Endothelial cell of umbilical vein (primary cell): ENCODE measurements around the gene GRM4. TPM values are rescaled to one million over a fixed set of nuclear protein-coding genes. Genes with fewer than 3 reads are reported as not detected.

Experiments used
- BruUV-seq: library from RNA; stranded (reverse); fragments of 400-500 nt; replicated peaks from 2 replicates; lab custom pipeline; 2021; lab: Mats Ljungman, UMichigan
- CTCF ChIA-PET: fragments of 300-600, 350-600 bp; sonication (Branson Sonifier 250); formaldehyde crosslinking; loops from one replicate; lab custom pipeline; 2021; ENCODE audit warnings: antibody characterized with exemption, inconsistent platforms; lab: Charles Lee
- POLR2A ChIA-PET: fragments of 300-600, 350-600 bp; sonication (Branson Sonifier 250); formaldehyde crosslinking; loops from one replicate; lab custom pipeline; 2021; ENCODE audit warnings: antibody characterized with exemption, inconsistent platforms; lab: Charles Lee
- DNase-seq: peaks from one replicate; pipeline ENCODE4 v3.0.0-alpha.2; 2011; ENCODE audit warnings: low read depth, low spot score
- FAIRE-seq: peaks from 2 replicates; lab custom pipeline; 2011; peaks lifted over from hg19 to GRCh38; lab: Jason Lieb, UNC
- H2AFZ ChIP-seq: 2 replicates; pipeline ENCODE4 v1.6.0; 2012; ENCODE audit warnings: low read depth, low read length, control low read depth, inconsistent platforms
- H3K27ac ChIP-seq: 2 replicates; pipeline ENCODE4 v1.5.1; 2011; ENCODE audit warnings: low read depth, mild to moderate bottlenecking, control low read depth, low read length, moderate library complexity; ENCODE audit not compliant: insufficient read depth
- H3K27me3 ChIP-seq, 2 experiments: 2 replicates each; pipeline versions ENCODE4 v1.6.0 to v1.6.1; 2011; ENCODE audit warnings: low read length in 2 of 2, mixed read lengths in 1 of 2; ENCODE audit not compliant: control insufficient read depth in 2 of 2, insufficient read depth in 2 of 2
- H3K36me3 ChIP-seq, 2 experiments: 2 replicates in 1 of 2; 3 replicates in 1 of 2; pipeline ENCODE4 v1.5.1; 2011; ENCODE audit warnings: low read length in 2 of 2, mild to moderate bottlenecking in 1 of 2, moderate library complexity in 1 of 2; ENCODE audit not compliant: control insufficient read depth in 2 of 2, insufficient read depth in 2 of 2; ENCODE audit errors: extremely low read depth in 1 of 2
- H3K4me1 ChIP-seq: 3 replicates; pipeline ENCODE4 v1.5.1; 2011; ENCODE audit warnings: mild to moderate bottlenecking, low read length; ENCODE audit not compliant: control insufficient read depth, insufficient read depth; ENCODE audit errors: extremely low read depth
- H3K4me2 ChIP-seq: 2 replicates; pipeline ENCODE4 v1.6.1; 2011; ENCODE audit warnings: low read length, control low read depth, mixed read lengths; ENCODE audit not compliant: insufficient read depth
- H3K4me3 ChIP-seq, 3 experiments: fragments of 200-600 bp in 1 of 3; sonication (generic), shearing (Covaris generic) in 1 of 3; replicated peaks in 1 of 3; 2 replicates each; pipeline ENCODE4 v1.5.1; 2011 to 2016; ENCODE audit warnings: control low read depth in 3 of 3, low read length in 3 of 3, mild to moderate bottlenecking in 2 of 3, inconsistent platforms in 1 of 3, low read depth in 1 of 3, moderate library complexity in 1 of 3; ENCODE audit not compliant: insufficient read depth in 1 of 3
- H3K79me2 ChIP-seq: 2 replicates; pipeline ENCODE4 v1.6.0; 2012; ENCODE audit warnings: low read length, inconsistent platforms; ENCODE audit not compliant: control insufficient read depth, insufficient read depth
- H3K9ac ChIP-seq: replicated peaks from 2 replicates; pipeline ENCODE3; 2011; ENCODE audit warnings: low read length, control low read depth; ENCODE audit not compliant: insufficient read depth; ENCODE audit errors: extremely low read depth
- H3K9me1 ChIP-seq: replicated peaks from 3 replicates; pipeline ENCODE4 v1.6.0; 2011; ENCODE audit warnings: mild to moderate bottlenecking, low read length; ENCODE audit not compliant: control insufficient read depth, insufficient read depth; ENCODE audit errors: extremely low read depth
- H3K9me3 ChIP-seq: replicated peaks from 2 replicates; pipeline ENCODE4 v1.5.1; 2012; ENCODE audit warnings: low read length, inconsistent platforms; ENCODE audit not compliant: control insufficient read depth, insufficient read depth
- H4K20me1 ChIP-seq: replicated peaks from 2 replicates; pipeline ENCODE3; 2011; ENCODE audit warnings: mild to moderate bottlenecking, low read length; ENCODE audit not compliant: control insufficient read depth, insufficient read depth; ENCODE audit errors: extremely low read depth
- EZH2 ChIP-seq: IDR thresholded peaks from 2 replicates; pipeline ENCODE4 v1.6.1; 2012; ENCODE audit warnings: borderline replicate concordance, low read depth, mild to moderate bottlenecking, moderate library complexity, low read length, inconsistent platforms; ENCODE audit not compliant: severe bottlenecking
- FOS ChIP-seq: IDR thresholded peaks from 2 replicates; pipeline ENCODE4 v1.6.1; 2011; ENCODE audit warnings: mild to moderate bottlenecking, low read length, moderate library complexity, borderline replicate concordance; ENCODE audit not compliant: insufficient read depth
- GATA2 ChIP-seq: IDR thresholded peaks from 2 replicates; pipeline ENCODE4 v1.7.0; 2011; ENCODE audit warnings: low read depth, mild to moderate bottlenecking, moderate library complexity, mixed read lengths, low read length; ENCODE audit not compliant: insufficient read length, insufficient read depth
- JUN ChIP-seq: IDR thresholded peaks from 2 replicates; pipeline ENCODE4 v1.6.1; 2011; ENCODE audit warnings: borderline replicate concordance, low read depth; ENCODE audit not compliant: insufficient read length, insufficient read depth
- MAX ChIP-seq: IDR thresholded peaks from 2 replicates; pipeline ENCODE4 v1.6.1; 2011; ENCODE audit not compliant: insufficient read depth, insufficient read length
- MYC ChIP-seq: IDR thresholded peaks from one replicate; pipeline ENCODE4 v1.6.1; 2011; ENCODE audit warnings: mild to moderate bottlenecking, low read depth, low read length
- POLR2A ChIP-seq: IDR thresholded peaks from 2 replicates; pipeline ENCODE4 v1.6.1; 2012; ENCODE audit warnings: low read depth, mild to moderate bottlenecking, control low read depth, low read length
- POLR2AphosphoS5 ChIP-seq: IDR thresholded peaks from 2 replicates; pipeline ENCODE4 v1.6.1; 2012; ENCODE audit warnings: low read depth, mild to moderate bottlenecking, control low read depth, low read length, moderate library complexity; ENCODE audit not compliant: insufficient read depth
- dilution Hi-C: fragments of 300-500 bp; cut with MboI; formaldehyde crosslinking; loops from one replicate; pipeline ENCODE4 v1.15.0; 2019; ENCODE audit warnings: low sequenced_read_pairs; ENCODE audit not compliant: extremely low pct_ligation_motif_present
- intact Hi-C: fragments of 100-400 bp; cut with micrococcal nuclease; formaldehyde crosslinking; loops from one replicate; pipeline ENCODE4 v1.10.0; 2022
- polyA plus RNA-seq, 4 experiments: library from polyadenylated mRNA; depleted of rRNA in 3 of 4; stranded (reverse) in 3 of 4; unstranded in 1 of 4; fragments of >200 nt; gene quantifications; 2 replicates each; pipeline versions ENCODE4 v1.2.1 to v1.2.3, GENCODE V29; 2011 to 2012; ENCODE audit warnings: missing spikeins in 1 of 4
- total RNA-seq: library from RNA; stranded (reverse); gene quantifications from 2 replicates; pipeline ENCODE4 v1.2.3, GENCODE V29; 2021
- TF ChIP-seq, protein P1 (sequence below), 2 donors: IDR thresholded peaks; 1 replicate in 1 of 2; 2 replicates in 1 of 2; pipeline ENCODE4 v1.5.1; 2011; ENCODE audit warnings: low read length in 2 of 2, mild to moderate bottlenecking in 2 of 2, moderate library complexity in 2 of 2, control low read depth in 1 of 2, inconsistent platforms in 1 of 2, low read depth in 1 of 2; ENCODE audit not compliant: insufficient read depth in 1 of 2; ENCODE audit errors: extremely low read depth in 1 of 2

The GRM4 gene
- total and polyA plus RNA-seq, 2 donors (not counting 3 experiments of a cell fraction or from before 2014, with no cell fraction given), result 0.03 TPM; not detected in 1

- H3K27me3 ChIP-seq, result peaks cover 2 to 7% of the 10 kb centered on the region in 2 experiments
- POLR2A ChIA-PET, result no interaction called here
- dilution Hi-C loops, result no loop called here
- no peaks in the 10 kb centered on the region for H3K9me1 ChIP-seq
- TF ChIP-seq POLR2AphosphoS5, result no peak
- no peak for TF ChIP-seq JUN
- TF ChIP-seq POLR2A, result no peak
- no peak for TF ChIP-seq MYC
- no peak for TF ChIP-seq MAX
- TF ChIP-seq FOS, result no peak
- TF ChIP-seq, protein P1, sequence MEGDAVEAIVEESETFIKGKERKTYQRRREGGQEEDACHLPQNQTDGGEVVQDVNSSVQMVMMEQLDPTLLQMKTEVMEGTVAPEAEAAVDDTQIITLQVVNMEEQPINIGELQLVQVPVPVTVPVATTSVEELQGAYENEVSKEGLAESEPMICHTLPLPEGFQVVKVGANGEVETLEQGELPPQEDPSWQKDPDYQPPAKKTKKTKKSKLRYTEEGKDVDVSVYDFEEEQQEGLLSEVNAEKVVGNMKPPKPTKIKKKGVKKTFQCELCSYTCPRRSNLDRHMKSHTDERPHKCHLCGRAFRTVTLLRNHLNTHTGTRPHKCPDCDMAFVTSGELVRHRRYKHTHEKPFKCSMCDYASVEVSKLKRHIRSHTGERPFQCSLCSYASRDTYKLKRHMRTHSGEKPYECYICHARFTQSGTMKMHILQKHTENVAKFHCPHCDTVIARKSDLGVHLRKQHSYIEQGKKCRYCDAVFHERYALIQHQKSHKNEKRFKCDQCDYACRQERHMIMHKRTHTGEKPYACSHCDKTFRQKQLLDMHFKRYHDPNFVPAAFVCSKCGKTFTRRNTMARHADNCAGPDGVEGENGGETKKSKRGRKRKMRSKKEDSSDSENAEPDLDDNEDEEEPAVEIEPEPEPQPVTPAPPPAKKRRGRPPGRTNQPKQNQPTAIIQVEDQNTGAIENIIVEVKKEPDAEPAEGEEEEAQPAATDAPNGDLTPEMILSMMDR (IDR thresholded peaks at IDR 0.05; ENCODE audit: extremely low read depth in 1 of 2, insufficient read depth in 1 of 2, low read depth in 1 of 2, low read length in 2 of 2), result no peak
- no peak for TF ChIP-seq EZH2
- no peak for TF ChIP-seq GATA2
- BruUV-seq, result no TSS peak
- H3K4me3 ChIP-seq, result no peak overlapping the region
- DNase-seq (no peak), FAIRE-seq (no peak)
- H2AFZ ChIP-seq, result no peak overlapping the region
- no peaks in the 10 kb centered on the region for H3K36me3 ChIP-seq
- no peaks in the 10 kb centered on the region for H3K9me3 ChIP-seq
- no peaks in the 10 kb centered on the region for H4K20me1 ChIP-seq
- no peaks in the 10 kb centered on the region for H3K79me2 ChIP-seq
- H3K4me1 ChIP-seq, result no peaks in the 10 kb centered on the region
- H3K27ac ChIP-seq, result no peak overlapping the region
- CTCF ChIA-PET, result interaction anchor here (0.5 to 1.8 kb wide), 2 partner anchors 21 to 231 kb away, joined by 3 to 4 read pairs; no protein-coding TSS in a partner anchor
- no peak overlapping the region for H3K4me2 ChIP-seq
- intact Hi-C loops, result no loop called here
- no peak overlapping the region for H3K9ac ChIP-seq
Observed at GRCh38 chr6:34000281-34000680, 145.6 kb downstream of the GRM4 start.
